ENCODE measurements around the gene ANKH.
"Not testable (repeated sequence)": the region's sequence is repeated elsewhere in the genome, so short reads cannot be mapped to it uniquely, and the experiment has no call there.

The ANKH gene

DNA sequence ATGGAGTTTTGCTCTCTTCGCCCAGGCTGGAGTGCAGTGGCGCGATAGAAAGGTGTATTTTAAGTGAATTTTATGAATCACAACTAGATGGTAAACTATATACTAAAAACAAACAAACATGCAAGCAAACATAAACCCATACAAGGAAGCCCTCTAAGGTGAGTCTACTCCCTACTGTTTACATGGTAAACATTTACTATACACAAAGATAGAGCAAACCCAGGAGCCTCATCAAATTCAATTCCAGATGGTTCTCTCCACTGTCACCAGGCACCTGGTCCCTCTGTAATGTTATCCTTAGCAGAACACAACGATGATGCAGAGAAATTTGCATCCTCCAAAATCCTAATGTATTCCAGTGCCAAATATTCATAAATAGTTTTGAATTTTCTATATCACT is 17.9 kb downstream of the ANKH start:
- no peak for DNase-seq

DNA sequence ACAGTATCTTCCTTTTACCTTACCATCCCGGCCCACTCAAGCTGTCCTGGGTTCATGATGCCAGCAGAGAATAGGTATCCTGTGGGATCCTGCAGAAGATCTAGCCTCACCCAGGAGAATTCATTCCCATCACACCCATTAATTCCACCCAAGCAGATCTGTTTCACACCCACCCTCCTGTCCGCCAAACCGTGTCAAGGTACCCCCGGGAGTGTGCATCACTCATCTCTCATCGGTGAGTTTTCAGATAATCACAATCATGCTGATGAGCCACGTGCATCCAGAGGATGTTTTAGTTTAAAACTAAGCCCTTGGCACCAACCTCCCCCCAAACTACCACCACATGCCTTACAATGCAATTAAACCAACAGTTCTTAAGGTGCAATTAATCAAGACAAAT is 18.8 kb downstream of the ANKH start:
- DNase-seq: no peak

DNA sequence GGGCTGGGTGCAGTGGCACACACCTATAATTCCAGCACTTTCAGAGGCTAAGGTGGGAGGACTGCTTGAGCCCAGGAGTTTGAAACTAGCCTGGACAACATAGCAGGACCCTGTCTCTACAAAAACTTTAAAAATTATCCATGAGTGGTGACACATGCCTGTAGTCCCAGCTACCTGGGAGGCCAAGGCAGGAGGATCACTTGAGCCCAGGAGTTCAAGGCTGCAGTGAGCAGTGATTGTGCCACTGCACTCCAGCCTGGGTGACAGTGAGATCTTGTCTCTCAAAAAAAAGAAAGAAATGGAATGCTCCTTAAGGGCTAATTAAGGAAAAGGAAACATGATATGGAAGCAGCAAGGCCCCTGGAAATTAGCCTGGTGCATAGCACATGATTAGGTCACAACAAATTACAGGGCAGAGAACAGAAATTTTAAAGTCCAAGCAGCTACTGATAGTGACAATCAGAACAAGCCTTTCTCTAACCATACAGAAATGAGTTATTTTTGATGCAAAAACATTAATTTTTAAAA is 19.5 kb downstream of the ANKH start:
- no peak for DNase-seq

DNA sequence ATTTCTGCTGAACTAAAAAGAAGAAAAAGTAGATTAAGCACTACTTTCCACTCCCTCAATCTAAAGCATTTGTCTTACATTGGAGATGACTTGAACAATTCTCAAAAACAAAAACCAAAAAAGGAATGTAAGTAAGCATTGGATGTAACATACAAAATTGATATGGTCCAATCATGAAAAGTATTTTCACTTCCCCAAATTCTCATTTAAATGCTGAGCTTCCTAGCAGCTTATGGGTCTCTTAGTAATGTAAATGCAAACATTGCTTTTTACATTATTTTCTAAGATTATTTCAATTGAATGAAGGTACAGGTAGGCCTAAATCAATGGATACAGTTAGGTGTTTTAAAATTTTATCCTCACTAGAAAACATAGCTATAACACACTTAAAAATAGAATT is 20.0 kb downstream of the ANKH start:
- no peak for DNase-seq

- DNase-seq: no peak
These were observed 20.5 kb downstream of the ANKH start for GRCh38 chr5:14851050-14851419.

DNA sequence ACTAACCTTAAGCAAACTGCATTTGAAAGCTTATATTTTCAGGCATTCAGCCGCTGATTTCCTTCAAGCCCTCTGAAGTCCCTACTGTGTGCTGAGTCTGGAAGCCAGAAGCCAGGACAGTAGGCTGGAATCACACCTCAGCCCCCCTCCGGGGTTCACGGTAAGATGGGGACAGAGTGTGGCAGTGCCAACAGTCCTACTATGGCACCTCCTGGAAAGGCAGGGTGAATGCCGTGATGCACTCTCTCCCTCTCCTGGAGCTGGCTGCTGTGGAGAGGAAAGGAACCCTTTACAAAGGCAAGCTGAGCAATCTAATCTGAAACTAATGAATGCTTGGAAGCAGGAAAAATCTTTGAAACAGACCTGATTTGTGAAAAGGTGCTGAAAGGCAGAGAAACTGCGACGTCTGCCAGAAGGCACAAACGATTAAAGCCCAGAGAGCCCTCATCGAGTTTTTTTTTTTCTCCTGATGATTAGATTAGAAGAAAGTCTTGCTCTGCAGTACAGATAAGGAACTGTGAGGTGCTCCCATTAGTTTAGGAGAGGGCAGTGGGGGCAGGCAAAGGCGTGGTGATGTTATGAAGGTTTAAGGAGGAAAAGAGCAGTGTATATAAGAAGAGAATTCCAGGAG is 21.0 kb downstream of the ANKH start:
- DNase-seq: no peak

GRCh38 chr5:14849516-14850294 is 21.9 kb downstream of the ANKH start:
- no peak for DNase-seq

DNA sequence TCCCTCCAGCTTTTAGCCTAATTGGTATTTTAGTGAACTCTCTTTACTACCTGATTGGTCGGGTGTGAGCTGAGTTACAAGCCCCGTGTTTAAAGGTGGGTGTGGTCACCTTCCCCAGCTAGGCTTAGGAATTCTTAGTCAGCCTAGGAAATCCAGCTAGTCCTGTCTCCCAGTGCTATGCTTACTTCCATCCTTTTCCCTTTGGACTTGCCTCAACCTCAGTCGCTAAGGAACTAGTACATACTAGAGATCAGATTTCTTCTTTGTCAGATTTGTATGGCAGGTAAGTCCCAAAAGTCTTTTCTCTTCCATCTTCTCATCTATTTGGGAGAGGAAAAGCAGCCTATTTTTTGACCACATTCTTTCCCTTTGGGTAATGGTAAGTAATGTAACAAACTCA is 22.6 kb downstream of the ANKH start:
- DNase-seq: not testable (repeated sequence)

- DNase-seq: no peak
These were observed 23.2 kb downstream of the ANKH start for GRCh38 chr5:14848385-14848784.

DNA sequence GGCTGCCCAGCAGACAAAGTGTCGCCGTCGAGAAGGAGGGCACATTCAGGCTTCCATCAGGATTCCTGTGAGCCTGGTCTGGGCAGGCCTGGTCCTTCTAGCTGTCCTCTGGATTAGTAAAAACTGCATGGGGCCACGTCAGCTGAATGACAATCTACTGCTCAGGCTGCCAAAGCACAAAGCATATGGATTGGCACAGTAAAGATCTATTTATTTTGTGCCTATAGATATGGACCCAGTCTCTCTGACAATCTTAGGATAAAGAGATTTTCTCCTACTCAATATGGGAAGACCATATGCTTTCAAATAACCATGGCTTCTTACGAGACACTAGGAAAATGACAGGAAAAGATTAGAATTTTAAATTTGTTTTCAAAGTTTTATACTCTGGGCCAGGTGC is 24.1 kb downstream of the ANKH start:
- no peak for DNase-seq

DNA sequence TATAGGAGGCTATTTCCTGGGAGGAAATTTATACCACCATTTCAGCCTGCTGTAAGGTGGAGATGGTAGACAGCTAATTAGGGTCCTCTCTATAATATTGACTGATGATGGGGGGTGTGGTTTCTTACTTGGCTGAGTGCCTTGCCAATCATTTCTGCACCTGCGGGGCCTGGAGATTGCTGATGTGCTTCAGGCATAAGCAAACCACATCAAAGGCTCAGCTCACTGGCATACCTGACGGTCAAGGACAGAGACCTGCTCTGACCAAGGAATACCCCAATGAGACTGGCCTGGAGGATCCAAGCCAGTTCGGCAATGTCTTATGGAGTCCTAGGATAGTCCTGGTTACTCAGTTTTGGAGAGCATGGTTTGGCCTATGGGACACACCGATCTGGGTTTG is 29.5 kb downstream of the ANKH start:
- no peak for DNase-seq

- DNase-seq: no peak
These were observed 31.0 kb downstream of the ANKH start for GRCh38 chr5:14840624-14841023.

DNA sequence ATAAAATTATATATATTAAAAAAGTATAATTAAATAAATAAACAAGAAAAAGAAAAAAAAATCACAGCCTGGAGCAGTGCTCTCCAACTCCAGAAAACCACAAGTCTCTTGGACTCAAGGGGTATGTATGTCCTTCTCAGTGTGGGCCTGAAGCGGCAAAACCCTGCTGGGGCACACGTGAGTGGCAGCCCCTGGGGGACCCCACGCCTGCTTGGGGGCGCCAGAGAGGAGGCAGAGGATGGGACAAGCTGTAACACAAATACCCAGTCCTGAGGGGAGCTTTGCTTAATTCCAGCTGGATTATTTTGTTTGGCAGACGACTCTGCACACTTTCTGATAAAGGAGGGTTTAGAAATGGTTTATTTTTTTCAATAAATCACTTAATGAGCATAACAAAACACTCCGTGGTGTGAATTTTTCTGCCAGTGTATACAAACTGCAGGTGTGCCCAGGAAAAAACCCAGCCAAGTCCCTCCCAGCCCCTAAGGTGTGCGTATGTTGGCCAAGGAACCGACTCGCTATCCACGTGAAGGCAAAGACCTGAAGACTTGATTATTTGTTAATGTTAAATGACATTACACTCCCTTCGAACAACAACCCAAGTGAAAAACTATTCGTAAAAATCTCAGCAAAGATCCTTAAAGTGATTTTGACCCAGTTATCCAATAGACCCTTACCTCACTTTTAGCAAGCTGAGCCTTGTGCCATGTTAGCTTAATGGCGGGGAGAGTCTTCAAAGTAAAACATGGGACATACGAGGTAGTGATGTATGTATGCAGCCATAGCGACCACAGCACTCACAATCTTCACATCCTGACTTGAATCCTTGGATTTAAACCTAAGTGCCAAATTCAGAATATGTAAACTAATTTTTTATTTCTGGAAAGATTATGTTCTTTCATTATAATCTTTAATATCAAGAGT is 32.9 kb downstream of the ANKH start:
- DNase-seq: no peak

DNA sequence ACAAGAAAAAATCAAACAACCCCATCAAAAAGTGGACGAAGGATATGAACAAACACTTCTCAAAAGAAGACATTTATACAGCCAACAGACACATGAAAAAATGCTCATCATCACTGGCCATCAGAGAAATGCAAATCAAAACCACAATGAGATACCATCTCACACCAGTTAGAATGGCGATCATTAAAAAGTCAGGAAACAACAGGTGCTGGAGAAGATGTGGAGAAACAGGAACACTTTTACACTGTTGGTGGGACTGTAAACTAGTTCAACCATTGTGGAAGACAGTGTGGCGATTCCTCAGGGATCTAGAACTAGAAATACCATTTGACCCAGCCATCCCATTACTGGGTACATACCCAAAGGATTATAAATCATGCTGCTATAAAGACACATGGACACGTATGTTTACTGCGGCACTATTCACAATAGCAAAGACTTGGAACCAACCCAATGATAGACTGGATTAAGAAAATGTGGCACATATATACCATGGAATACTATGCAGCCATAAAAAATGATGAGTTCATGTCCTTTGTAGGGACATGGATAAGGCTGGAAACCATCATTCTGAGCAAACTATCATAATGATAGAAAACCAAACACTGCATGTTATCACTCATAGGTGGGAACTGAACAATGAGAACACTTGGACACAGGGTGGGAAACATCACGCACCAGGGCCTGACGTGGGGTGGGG is 34.0 kb downstream of the ANKH start:
- not testable (repeated sequence) for DNase-seq

- DNase-seq: no peak
These were observed 36.7 kb downstream of the ANKH start for GRCh38 chr5:14834584-14835550.

GRCh38 chr5:14834062-14834461 is 37.5 kb downstream of the ANKH start:
- no peak for DNase-seq

- DNase-seq: no peak
These were observed 40.6 kb downstream of the ANKH start for GRCh38 chr5:14831006-14831338.

DNA sequence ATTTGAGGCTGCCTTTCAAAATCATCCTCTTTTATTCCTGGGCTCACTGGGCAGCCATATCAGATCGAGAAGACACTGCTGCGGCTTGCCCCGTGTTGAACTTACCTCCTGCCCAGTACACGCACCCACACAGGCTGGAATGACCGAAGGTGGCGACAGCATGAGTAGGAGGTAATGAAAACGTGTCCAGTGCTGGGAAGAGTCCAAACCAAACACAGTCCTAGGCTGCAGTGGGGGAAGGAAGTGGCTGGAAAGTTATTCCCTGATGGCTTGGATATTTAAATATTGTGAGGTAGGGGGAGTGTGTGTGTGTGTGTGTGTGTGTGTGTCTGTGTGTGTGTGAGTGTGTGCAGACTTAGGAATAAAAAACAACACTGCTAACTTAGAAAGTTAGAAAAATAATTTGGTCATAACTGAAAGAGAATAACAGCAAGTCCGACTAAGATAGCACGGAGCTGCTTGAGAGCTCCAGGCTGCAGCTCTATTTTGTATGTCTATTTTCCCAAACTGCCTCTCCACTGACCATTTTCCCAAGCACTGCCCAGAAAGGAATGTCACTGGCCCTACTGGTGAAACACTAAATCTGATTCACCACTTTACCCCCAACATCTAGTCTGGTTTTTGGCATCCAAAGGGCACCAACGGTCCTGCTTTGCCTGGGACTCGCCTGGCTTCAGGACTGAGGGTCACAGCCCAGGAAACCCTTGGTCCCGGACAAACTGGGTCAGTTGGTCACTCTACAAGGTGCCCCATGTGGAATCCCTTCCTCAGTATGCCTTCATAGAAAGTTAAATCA is 41.2 kb downstream of the ANKH start:
- DNase-seq: no peak

DNA sequence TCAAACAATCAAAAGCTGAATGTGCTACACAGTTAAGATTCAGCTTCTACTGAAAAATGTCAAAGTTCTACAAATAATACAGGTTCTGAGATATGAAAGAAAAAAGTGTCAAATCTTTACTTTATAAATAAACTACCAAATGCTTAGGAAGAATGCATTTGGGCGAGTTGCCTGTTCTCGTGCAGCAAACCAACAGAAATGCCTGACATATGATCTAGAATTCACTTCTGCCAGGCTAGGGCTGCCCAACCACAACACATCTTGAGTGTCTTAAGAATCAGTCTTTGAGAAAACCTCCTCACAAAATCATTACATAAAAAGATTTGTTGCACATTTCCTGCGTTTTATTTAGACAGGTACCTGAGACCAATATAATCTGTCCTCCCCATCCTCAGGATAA is 42.2 kb downstream of the ANKH start:
- DNase-seq: no peak

DNA sequence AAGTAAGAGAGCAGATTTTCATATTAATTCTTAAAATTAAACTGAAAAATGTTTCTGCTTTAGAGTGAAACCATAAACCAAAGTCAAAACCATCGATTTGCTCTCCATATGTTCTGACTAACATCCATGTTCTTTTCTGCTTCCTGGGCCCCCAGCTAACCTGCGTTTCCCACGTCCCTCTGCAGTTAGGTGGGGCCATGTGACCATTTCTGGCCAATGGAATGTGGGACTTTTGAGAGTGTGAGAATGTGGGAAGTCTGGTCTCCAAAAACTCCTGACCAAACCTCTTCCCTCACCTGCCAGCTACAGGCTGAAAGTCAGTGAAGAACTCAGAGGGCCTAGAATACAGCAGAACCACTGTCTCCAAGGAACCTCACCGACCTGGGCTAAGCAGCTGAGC is 44.9 kb downstream of the ANKH start:
- no peak for DNase-seq

DNA sequence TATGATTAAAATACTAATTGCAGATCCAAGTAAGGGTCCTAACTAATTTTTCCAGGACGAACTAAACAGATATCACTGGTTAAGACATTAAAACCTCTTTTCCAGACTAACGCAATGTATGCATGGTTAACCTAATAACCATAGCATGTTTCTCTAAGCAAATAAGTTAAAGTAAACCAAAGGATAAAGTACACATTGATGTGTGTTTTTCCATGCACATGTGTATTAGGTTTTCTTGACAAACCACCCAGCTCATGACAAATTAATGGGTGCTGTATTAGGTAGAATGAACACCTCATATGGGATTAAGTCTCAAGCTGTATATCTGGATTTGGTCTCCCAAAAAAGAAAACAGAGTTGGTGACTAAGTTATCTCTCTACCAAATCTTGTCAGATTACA is 45.6 kb downstream of the ANKH start:
- DNase-seq: no peak

Data from CD4-positive, alpha-beta T cell treated with Interleukin-6 for 4 hours (primary cell).